Subcutaneous adipose tissue (tissue), 4 donors: Measurements from ENCODE around the gene MAN1A1. TPM values are rescaled to one million over a fixed set of nuclear protein-coding genes. Genes with fewer than 3 reads are reported as not detected.

Experiments
- CTCF ChIP-seq: fragments of 450-650 bp; IDR thresholded peaks from one replicate; pipeline ENCODE4 v1.5.1; 2016; ENCODE audit warnings: low read depth, mild to moderate bottlenecking, control low read depth, antibody characterized with exemption, moderate library complexity
- total RNA-seq, 4 donors: library from RNA; depleted of rRNA; stranded (reverse); fragments of >200 nt; gene quantifications; one replicate each; pipeline ENCODE4 v1.1.0, GENCODE V29; 2016

MAN1A1 gene
- total RNA-seq, 4 donors from 2014 or later, result 268 to 470 (median 387) TPM

- TF ChIP-seq CTCF, result no peak
These were observed 108.5 kb downstream of the MAN1A1 start for GRCh38 chr6:119241111-119241465.

- no peak for TF ChIP-seq CTCF
These were observed 109.1 kb downstream of the MAN1A1 start for GRCh38 chr6:119240257-119241110.

- TF ChIP-seq CTCF, result no peak
These were observed 112.3 kb downstream of the MAN1A1 start for GRCh38 chr6:119237177-119237715.

GRCh38 chr6:119234941-119235340 is 114.6 kb downstream of the MAN1A1 start:
- TF ChIP-seq CTCF, result no peak

GRCh38 chr6:119234457-119234856 is 115.1 kb downstream of the MAN1A1 start:
- no peak for TF ChIP-seq CTCF

- no peak for TF ChIP-seq CTCF
These were observed 116.1 kb downstream of the MAN1A1 start for GRCh38 chr6:119233312-119233984.

- TF ChIP-seq CTCF, result no peak
These were observed 118.2 kb downstream of the MAN1A1 start for GRCh38 chr6:119231394-119231793.
